Sigmoid colon (tissue), 7 donors: ENCODE data around the gene HOXA1. TPM values are rescaled to one million over a fixed set of nuclear protein-coding genes. Genes with fewer than 3 reads are reported as not detected.

Experiments
- DNase-seq: peaks from one replicate; pipeline ENCODE4 v3.0.0-alpha.2; 2019
- H3K27ac ChIP-seq, 4 donors: fragments of 200-600 bp; sonication (generic); one replicate each; pipeline ENCODE4 v1.5.1; 2016 to 2019; ENCODE audit warnings: mild to moderate bottlenecking in 1 of 4
- H3K27me3 ChIP-seq, 3 donors: fragments of 200-600 bp; sonication (generic); one replicate each; pipeline ENCODE4 v1.5.1; 2019; ENCODE audit warnings: mild to moderate bottlenecking in 1 of 3
- H3K36me3 ChIP-seq, 4 donors: fragments of 200-600 bp; sonication (generic); one replicate each; pipeline ENCODE4 v1.5.1; 2016 to 2019
- H3K4me1 ChIP-seq, 4 donors: fragments of 200-600 bp; sonication (generic); one replicate each; pipeline ENCODE4 v1.5.1; 2017 to 2019
- H3K4me3 ChIP-seq, 4 donors: fragments of 200-600 bp; sonication (generic); one replicate each; pipeline ENCODE4 v1.5.1; 2017 to 2019; ENCODE audit warnings: mild to moderate bottlenecking in 2 of 4, moderate library complexity in 1 of 4
- H3K9me3 ChIP-seq, 4 donors: fragments of 200-600 bp in 3 of 4; sonication (generic) in 3 of 4; one replicate each; pipeline versions ENCODE4 v1.5.1 to v1.6.1; 2013 to 2019
- EP300 ChIP-seq, 4 donors: sonication (generic); formaldehyde crosslinking; IDR thresholded peaks; one replicate each; pipeline ENCODE4 v1.6.1; 2017; ENCODE audit warnings: antibody characterized with exemption in 4 of 4
- POLR2A ChIP-seq, 2 donors: fragments of 450-650 bp; IDR thresholded peaks; one replicate each; pipeline ENCODE4 v1.6.1; 2016; ENCODE audit warnings: antibody characterized with exemption in 2 of 2, mild to moderate bottlenecking in 2 of 2, moderate library complexity in 2 of 2
- POLR2AphosphoS5 ChIP-seq, 4 donors: sonication (generic); formaldehyde crosslinking; IDR thresholded peaks; one replicate each; pipeline ENCODE4 v1.6.1; 2017; ENCODE audit warnings: antibody characterized with exemption in 4 of 4
- WGBS, 2 donors: extraction: QIAGEN DNeasy Blood & Tissue Kit; methylation state at CpG; one replicate each; pipeline ENCODE4 v1.1.7; 2013; 5-methylcytosine and 5-hydroxymethylcytosine counted together
- intact Hi-C: fragments of 100-400 bp; cut with DNase I; formaldehyde crosslinking; loops from one replicate; pipeline ENCODE4 v1.15.1; 2023
- polyA plus RNA-seq, 3 donors: library from polyadenylated mRNA; stranded (reverse); fragments of 200-250 nt; gene quantifications; one replicate each; pipeline ENCODE4 v1.2.3, GENCODE V29; 2013
- total RNA-seq, 4 donors: library from RNA; depleted of rRNA; stranded (reverse); fragments of >200 nt; gene quantifications; one replicate each; pipeline ENCODE4 v1.1.0, GENCODE V29; 2016
- TF ChIP-seq, protein P1 (sequence below), 4 experiments: fragments of 450-650 bp in 3 of 4; fragments of 200-600 bp in 1 of 4; IDR thresholded peaks; one replicate each; pipeline ENCODE4 v1.5.1; 2016 to 2019; ENCODE audit warnings: antibody characterized with exemption in 4 of 4, mild to moderate bottlenecking in 3 of 4, moderate library complexity in 2 of 4
- donor health status: healthy with polysubstance abuse.
- donor health status: Bipolar disorder and iron deficiency.
- donor health status: healthy.

Gene HOXA1
- total and polyA plus RNA-seq, 7 donors, result 0.14 to 2.4 (median 1.1) TPM

DNA sequence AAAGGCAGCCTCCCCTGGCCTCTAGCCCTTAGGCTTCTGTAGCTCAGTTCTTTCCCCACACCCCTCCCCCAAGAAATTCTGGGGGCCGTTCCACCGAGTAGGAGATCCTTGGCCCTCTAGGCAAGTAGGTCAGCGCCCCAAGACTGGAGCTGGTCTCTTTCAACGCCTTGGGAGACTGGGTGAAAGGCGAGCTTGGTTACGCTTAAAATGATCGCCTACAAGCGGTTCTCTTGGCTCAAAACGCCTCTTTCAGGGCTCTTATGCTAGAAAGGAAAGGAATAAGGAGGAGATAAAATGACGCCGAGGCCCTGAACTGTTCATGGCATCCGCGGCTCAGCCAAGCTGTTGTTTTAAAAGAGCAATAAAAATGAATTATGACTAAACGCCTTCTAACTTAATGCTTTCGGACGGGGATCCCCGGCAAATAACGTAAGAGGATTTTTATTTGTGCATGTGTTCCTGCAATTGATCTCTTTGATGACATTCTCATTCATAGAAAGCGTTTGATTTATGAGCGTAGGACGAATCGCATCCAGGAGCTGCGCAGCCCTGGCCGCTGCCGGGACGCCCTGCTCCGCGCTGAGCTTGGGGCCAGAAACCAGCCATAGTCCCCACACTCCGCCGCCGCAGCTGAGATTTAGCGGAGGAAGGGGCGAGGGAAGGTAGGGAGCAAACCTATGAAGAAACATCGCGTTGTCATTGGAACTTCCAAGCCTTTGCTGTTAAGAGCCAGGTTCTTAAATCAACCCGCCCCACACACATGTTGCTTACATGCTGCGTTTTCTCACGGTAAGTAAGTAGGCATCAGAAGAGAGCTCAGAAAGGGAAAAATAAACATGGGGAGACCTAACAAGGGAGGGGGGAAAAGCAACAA lies 3.0 kb upstream of the HOXA1 start:
- no peaks in the 10 kb centered on the region for H3K27me3 ChIP-seq
- DNase-seq, result peak; percentile 86

DNA sequence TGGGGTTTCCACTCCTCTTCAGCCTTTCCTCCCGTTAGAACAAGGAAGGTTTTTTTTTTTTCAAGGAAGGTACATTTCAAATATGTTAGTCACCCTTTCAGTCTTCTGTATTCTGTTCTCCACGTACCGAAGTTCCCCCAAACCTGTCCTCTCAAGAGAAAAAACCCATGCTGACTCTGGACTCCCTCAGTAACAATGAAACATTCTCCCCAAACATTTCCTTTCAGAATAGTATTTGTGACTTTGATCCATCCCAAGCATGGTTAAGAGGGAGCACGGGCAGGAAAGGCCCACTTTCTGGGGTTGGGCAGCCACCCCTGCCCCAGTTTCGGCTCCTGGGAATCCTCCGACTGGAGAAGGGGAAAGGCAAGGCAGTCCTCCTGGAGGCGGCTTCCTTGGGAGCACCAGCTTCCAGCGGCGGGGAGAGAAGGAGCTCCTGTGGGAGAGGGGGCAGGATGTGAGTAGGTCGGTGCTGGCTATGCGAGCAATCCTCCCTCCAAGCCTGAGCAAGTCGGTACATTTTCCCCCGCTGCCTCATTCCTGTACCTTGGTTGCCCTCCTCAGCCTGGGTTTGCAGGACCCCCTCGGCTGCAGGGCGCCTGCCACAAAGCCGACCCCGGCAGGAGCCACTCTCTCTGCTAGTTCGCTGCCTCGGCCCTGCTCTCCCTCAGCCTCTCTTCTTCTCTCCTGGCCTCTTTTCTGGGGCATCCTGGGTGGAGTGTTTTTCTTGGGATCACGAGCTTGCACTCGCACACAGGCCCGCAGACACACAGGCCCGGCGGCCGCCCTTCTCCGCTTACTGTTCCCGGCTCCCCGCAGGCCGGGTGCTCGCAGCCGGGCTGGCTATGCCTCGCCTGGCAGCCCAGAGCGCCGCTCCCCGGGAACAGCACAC lies 2.1 kb upstream of the HOXA1 start:
- Histone ChIP-seq H3K9me3 (no peaks in the 10 kb centered on the region), H3K27ac (peak overlapping the region; percentile 93 to 99 (median 94)), H3K27me3 (no peaks in the 10 kb centered on the region), H3K36me3 (no peaks in the 10 kb centered on the region), H3K4me3 (peak overlapping the region; percentile 77 to 93 (median 90)), H3K4me1 (peaks cover 0 to 45% (median 29%) of the 10 kb centered on the region in 4 donors)
- intact Hi-C loops, result loop anchor here (2.0 to 10.0 kb wide), 5 partner anchors 33 to 1233 kb away; partner anchors contain the start of genes CBX3, HNRNPA2B1, HOXA4 and SKAP2
- DNase-seq, result peak; percentile 70
- WGBS, 2 donors, result 8 to 19% methylated on average over 35 of the region's 35 CpGs
- no peak for TF ChIP-seq POLR2A (IDR thresholded peaks at IDR 0.05)
- TF ChIP-seq EP300 (IDR thresholded peaks at IDR 0.05), result no peak
- TF ChIP-seq, protein P1, sequence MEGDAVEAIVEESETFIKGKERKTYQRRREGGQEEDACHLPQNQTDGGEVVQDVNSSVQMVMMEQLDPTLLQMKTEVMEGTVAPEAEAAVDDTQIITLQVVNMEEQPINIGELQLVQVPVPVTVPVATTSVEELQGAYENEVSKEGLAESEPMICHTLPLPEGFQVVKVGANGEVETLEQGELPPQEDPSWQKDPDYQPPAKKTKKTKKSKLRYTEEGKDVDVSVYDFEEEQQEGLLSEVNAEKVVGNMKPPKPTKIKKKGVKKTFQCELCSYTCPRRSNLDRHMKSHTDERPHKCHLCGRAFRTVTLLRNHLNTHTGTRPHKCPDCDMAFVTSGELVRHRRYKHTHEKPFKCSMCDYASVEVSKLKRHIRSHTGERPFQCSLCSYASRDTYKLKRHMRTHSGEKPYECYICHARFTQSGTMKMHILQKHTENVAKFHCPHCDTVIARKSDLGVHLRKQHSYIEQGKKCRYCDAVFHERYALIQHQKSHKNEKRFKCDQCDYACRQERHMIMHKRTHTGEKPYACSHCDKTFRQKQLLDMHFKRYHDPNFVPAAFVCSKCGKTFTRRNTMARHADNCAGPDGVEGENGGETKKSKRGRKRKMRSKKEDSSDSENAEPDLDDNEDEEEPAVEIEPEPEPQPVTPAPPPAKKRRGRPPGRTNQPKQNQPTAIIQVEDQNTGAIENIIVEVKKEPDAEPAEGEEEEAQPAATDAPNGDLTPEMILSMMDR (IDR thresholded peaks at IDR 0.05), result no peak
- TF ChIP-seq POLR2AphosphoS5 (IDR thresholded peaks at IDR 0.05), result no peak

More for the DNA sequence above, 3.0 kb upstream of the HOXA1 start:
- TF ChIP-seq, protein P1 (IDR thresholded peaks at IDR 0.05), result no peak
- TF ChIP-seq POLR2A (IDR thresholded peaks at IDR 0.05) (peak; percentile 18 to 29), EP300 (IDR thresholded peaks at IDR 0.05) (peak in 3 of 4 donors; percentile 63 to 83 (median 71)), POLR2AphosphoS5 (IDR thresholded peaks at IDR 0.05) (peak; percentile 62 to 86 (median 77))
- H3K36me3 ChIP-seq, result no peaks in the 10 kb centered on the region
- peak overlapping the region; percentile 93 to 99 (median 94) for H3K27ac ChIP-seq
- H3K4me3 ChIP-seq, result peak overlapping the region; percentile 77 to 93 (median 90)
- WGBS, 2 donors, result 9 to 23% methylated on average over 38 of the region's 38 CpGs
- peaks cover 0 to 45% (median 29%) of the 10 kb centered on the region in 4 donors for H3K4me1 ChIP-seq
- intact Hi-C loops, result loop anchor here (2.0 to 10.0 kb wide), 4 partner anchors 32 to 1234 kb away; partner anchors contain the start of genes CBX3, HNRNPA2B1 and HOXA4
- H3K9me3 ChIP-seq, result no peaks in the 10 kb centered on the region

DNA sequence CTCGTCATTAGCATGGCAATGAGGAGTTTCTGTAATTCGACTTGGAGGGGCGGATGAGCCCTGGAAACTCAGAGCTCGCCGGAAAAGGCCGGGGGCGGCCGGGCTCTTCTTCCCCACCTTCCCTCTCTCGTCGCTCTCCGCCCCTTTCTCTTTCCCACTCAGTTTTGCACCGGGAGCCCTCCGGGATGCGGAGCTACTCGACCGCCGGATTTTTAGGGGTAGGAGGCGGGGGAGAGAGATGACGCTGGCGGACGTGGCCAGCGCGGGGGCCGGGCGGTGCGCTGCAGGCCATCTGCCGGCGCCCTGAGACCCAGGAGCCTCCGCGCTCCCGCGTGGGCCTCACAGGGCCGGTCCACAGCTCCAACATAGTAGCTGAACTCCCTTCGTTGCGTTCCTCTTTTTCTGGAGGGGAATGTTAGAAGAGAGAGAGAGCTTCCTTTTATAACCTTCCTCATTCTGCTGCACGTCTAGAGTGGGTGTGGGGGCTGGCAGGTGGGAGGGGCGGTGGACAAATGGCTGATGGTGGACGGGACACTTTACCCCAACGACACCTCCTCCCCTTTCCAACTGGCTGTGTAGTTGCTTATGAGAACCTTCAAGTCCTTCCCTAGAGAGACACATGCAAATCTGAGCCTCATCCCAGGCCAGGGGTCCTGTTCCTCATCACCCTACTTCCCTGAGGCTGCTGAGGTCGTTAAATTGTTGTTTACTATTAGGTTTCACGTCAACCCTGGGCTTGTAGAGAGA lies 1.1 kb upstream of the HOXA1 start:
- TF ChIP-seq, protein P1 (IDR thresholded peaks at IDR 0.05), result no peak
- TF ChIP-seq POLR2AphosphoS5 (IDR thresholded peaks at IDR 0.05) (peak; percentile 30 to 80 (median 73)), POLR2A (IDR thresholded peaks at IDR 0.05) (peak; percentile 38 to 53)
- Histone ChIP-seq H3K9me3 (no peaks in the 10 kb centered on the region), H3K27me3 (no peaks in the 10 kb centered on the region), H3K27ac (peak overlapping the region; percentile 93 to 99 (median 94)), H3K36me3 (no peaks in the 10 kb centered on the region), H3K4me1 (peaks cover 0 to 45% (median 25%) of the 10 kb centered on the region in 4 donors), H3K4me3 (peak overlapping the region; percentile 77 to 93 (median 90))
- DNase-seq, result peak; percentile 82
- intact Hi-C loops, result loop anchor here (2.0 to 10.0 kb wide), 4 partner anchors 232 to 1232 kb away; partner anchors contain the start of genes CBX3, HNRNPA2B1 and SKAP2
- WGBS, 2 donors, result 1% methylated on average over 41 of the region's 41 CpGs
